Prostate gland (tissue), 2 donors: Measurements from ENCODE around the gene ZNF740. TPM values are rescaled to one million over a fixed set of nuclear protein-coding genes. Genes with fewer than 3 reads are reported as not detected.

Experiments used
- DNase-seq: peaks from one replicate; pipeline ENCODE4 v3.0.0-alpha.2; 2019; ENCODE audit warnings: low spot score
- H3K27ac ChIP-seq, 2 donors: fragments of 200-600 bp; sonication (generic); 2 replicates each; pipeline ENCODE4 v1.5.1; 2017 to 2019
- H3K27me3 ChIP-seq: fragments of 200-600 bp; sonication (generic); replicated peaks from 2 replicates; pipeline ENCODE4 v1.5.1; 2019; ENCODE audit not compliant: insufficient read depth
- H3K36me3 ChIP-seq, 2 donors: fragments of 200-600 bp; sonication (generic); 1 replicate in 1 of 2; 2 replicates in 1 of 2; pipeline versions ENCODE4 v1.5.1 to v1.8.1; 2017 to 2019
- H3K4me1 ChIP-seq: fragments of 200-600 bp; sonication (generic); replicated peaks from 2 replicates; pipeline ENCODE4 v1.5.1; 2019
- H3K4me3 ChIP-seq, 2 donors: fragments of 200-600 bp; sonication (generic); 2 replicates each; pipeline ENCODE4 v1.5.1; 2017 to 2019
- H3K9me3 ChIP-seq: fragments of 200-600 bp; sonication (generic); 2 replicates; pipeline ENCODE4 v1.5.1; 2017
- CTCF ChIP-seq, 4 experiments: fragments of 200-600 bp in 2 of 4; fragments of 450-650 bp in 2 of 4; sonication (generic) in 2 of 4; IDR thresholded peaks; 1 replicate in 3 of 4; 2 replicates in 1 of 4; pipeline ENCODE4 v1.5.1; 2016 to 2019; ENCODE audit warnings: antibody characterized with exemption in 4 of 4, mild to moderate bottlenecking in 2 of 4, moderate library complexity in 2 of 4
- POLR2A ChIP-seq: fragments of 450-650 bp; IDR thresholded peaks from one replicate; pipeline ENCODE4 v1.6.1; 2016; ENCODE audit warnings: antibody characterized with exemption, mild to moderate bottlenecking
- POLR2AphosphoS5 ChIP-seq: sonication (generic); formaldehyde crosslinking; IDR thresholded peaks from one replicate; pipeline ENCODE4 v1.6.1; 2017; ENCODE audit warnings: antibody characterized with exemption
- WGBS: methylation state at CpG from one replicate; pipeline ENCODE4 v1.1.5; 2018; 5-methylcytosine and 5-hydroxymethylcytosine counted together
- intact Hi-C: fragments of 100-400 bp; cut with DNase I; formaldehyde crosslinking; loops from one replicate; pipeline ENCODE4 v1.14.2; 2022
- total RNA-seq, 2 donors: library from RNA; depleted of rRNA; stranded (reverse); fragments of >200 nt; gene quantifications; one replicate each; pipeline ENCODE4 v1.1.0, GENCODE V29; 2016

Gene ZNF740
- total RNA-seq, 2 donors from 2014 or later, result 17.0 to 19.1 TPM

GRCh38 chr12:53221203-53222080 is 40.9 kb downstream of the ZNF740 start:
- Histone ChIP-seq H3K36me3 (no peaks in the 10 kb centered on the region), H3K9me3 (no peaks in the 10 kb centered on the region), H3K27ac (peak overlapping the region; percentile 97 to 99), H3K4me1 (peaks cover 39% of the 10 kb centered on the region), H3K27me3 (no peaks in the 10 kb centered on the region), H3K4me3 (peak overlapping the region; percentile 48 to 70)
- TF ChIP-seq CTCF (IDR thresholded peaks at IDR 0.05), result peak in 2 of 4 experiments; percentile 21
- peak; percentile 22 for TF ChIP-seq POLR2AphosphoS5
- peak; percentile 15 for TF ChIP-seq POLR2A
- intact Hi-C loops, result no loop called here
- DNase-seq, result peak; percentile 77
- WGBS, result under 1% methylated on average over 46 of the region's 72 CpGs

- DNase-seq, result no peak
- WGBS, result 30% methylated on average over 5 of the region's 5 CpGs
- Histone ChIP-seq H3K27ac (peak overlapping the region; percentile 97 to 99), H3K27me3 (no peaks in the 10 kb centered on the region), H3K4me3 (peak overlapping the region; percentile 48 to 70), H3K4me1 (peaks cover 34% of the 10 kb centered on the region), H3K9me3 (no peaks in the 10 kb centered on the region), H3K36me3 (no peaks in the 10 kb centered on the region)
- TF ChIP-seq POLR2AphosphoS5 (no peak), POLR2A (no peak), CTCF (IDR thresholded peaks at IDR 0.05) (no peak)
- intact Hi-C loops, result no loop called here
Observed at GRCh38 chr12:53222170-53222721, 41.7 kb downstream of the ZNF740 start.

GRCh38 chr12:53222806-53223261 is 42.3 kb downstream of the ZNF740 start:
- intact Hi-C loops, result no loop called here
- Histone ChIP-seq H3K27ac (peak overlapping the region; percentile 97 to 99), H3K27me3 (no peaks in the 10 kb centered on the region), H3K36me3 (no peaks in the 10 kb centered on the region), H3K9me3 (no peaks in the 10 kb centered on the region), H3K4me3 (no peak overlapping the region), H3K4me1 (peaks cover 31% of the 10 kb centered on the region)
- 40% methylated on average over 4 of the region's 4 CpGs for WGBS
- DNase-seq, result no peak
- no peak for TF ChIP-seq POLR2A
- no peak for TF ChIP-seq CTCF (IDR thresholded peaks at IDR 0.05)
- TF ChIP-seq POLR2AphosphoS5, result no peak

GRCh38 chr12:53223389-53224060 is 43.0 kb downstream of the ZNF740 start:
- H3K27me3 ChIP-seq, result no peaks in the 10 kb centered on the region
- H3K27ac ChIP-seq, result peak overlapping the region; percentile 97 to 99
- H3K4me3 ChIP-seq, result no peak overlapping the region
- no peaks in the 10 kb centered on the region for H3K9me3 ChIP-seq
- H3K4me1 ChIP-seq, result peaks cover 26% of the 10 kb centered on the region
- no peak for DNase-seq
- intact Hi-C loops, result no loop called here
- no peaks in the 10 kb centered on the region for H3K36me3 ChIP-seq
- WGBS, result 6% methylated on average over 16 of the region's 16 CpGs
- TF ChIP-seq CTCF (IDR thresholded peaks at IDR 0.05) (no peak), POLR2AphosphoS5 (no peak), POLR2A (no peak)
